HepG2 (cell line): ENCODE results near the gene LACTBL1. TPM values are rescaled to one million over a fixed set of nuclear protein-coding genes. Genes with fewer than 3 reads are reported as not detected.

ENCODE experiments used
- CHD2 ChIP-seq: IDR thresholded peaks from 2 replicates; pipeline ENCODE4 v1.6.1; 2011; ENCODE audit warnings: low read depth, low read length, improper control_type of control experiment
- KDM5B ChIP-seq: sonication (generic); formaldehyde crosslinking; IDR thresholded peaks from 2 replicates; pipeline ENCODE4 v1.4.0; 2020; ENCODE audit warnings: missing genetic modification reagents, mild to moderate bottlenecking, borderline replicate concordance
- MAFK ChIP-seq, 2 experiments: IDR thresholded peaks in 1 of 2; conservative IDR thresholded peaks in 1 of 2; 2 replicates each; pipeline ENCODE4 v1.6.1; 2011; ENCODE audit warnings: improper control_type of control experiment in 2 of 2, low read length in 2 of 2
- MIXL1 ChIP-seq: IDR thresholded peaks from 2 replicates; pipeline ENCODE4 v1.6.1; 2016
- MTERF4 ChIP-seq: sonication (generic); formaldehyde crosslinking; IDR thresholded peaks from 2 replicates; pipeline ENCODE4 v1.8.0; 2023; ENCODE audit warnings: mild to moderate bottlenecking, missing genetic modification reagents
- POGK ChIP-seq: sonication (generic); formaldehyde crosslinking; conservative IDR thresholded peaks from 2 replicates; pipeline ENCODE4 v1.8.0; 2022; ENCODE audit warnings: mild to moderate bottlenecking, moderate library complexity, missing genetic modification reagents
- RFXANK ChIP-seq: IDR thresholded peaks from 2 replicates; pipeline ENCODE4 v1.6.1; 2016
- SIN3B ChIP-seq: fragments of 150-350 bp; IDR thresholded peaks from 2 replicates; pipeline ENCODE4 v1.6.1; 2014; ENCODE audit warnings: low read length
- TEAD2 ChIP-seq: sonication (generic); formaldehyde crosslinking; IDR thresholded peaks from 2 replicates; pipeline ENCODE4 v1.9.0; 2021; ENCODE audit warnings: missing genetic modification reagents
- TERF1 ChIP-seq: sonication (generic); formaldehyde crosslinking; IDR thresholded peaks from 2 replicates; pipeline ENCODE4 v1.8.0; 2022; ENCODE audit warnings: mild to moderate bottlenecking, missing genetic modification reagents, moderate library complexity
- TP53 ChIP-seq: sonication (generic); formaldehyde crosslinking; conservative IDR thresholded peaks from 2 replicates; pipeline ENCODE4 v1.4.0; 2020; ENCODE audit warnings: missing genetic modification reagents
- ZBTB46 ChIP-seq: sonication (generic); formaldehyde crosslinking; IDR thresholded peaks from 2 replicates; pipeline ENCODE4 v1.4.0; 2020; ENCODE audit warnings: mild to moderate bottlenecking, missing genetic modification reagents, borderline replicate concordance
- ZMYM2 ChIP-seq: sonication (generic); formaldehyde crosslinking; IDR thresholded peaks from 2 replicates; pipeline ENCODE4 v1.8.0; 2022; ENCODE audit warnings: mild to moderate bottlenecking, missing genetic modification reagents
- ZMYM4 ChIP-seq: sonication (generic); formaldehyde crosslinking; IDR thresholded peaks from 2 replicates; pipeline ENCODE4 v1.8.1; 2023; ENCODE audit warnings: mild to moderate bottlenecking, missing genetic modification reagents
- ZNF17 ChIP-seq: sonication (generic); formaldehyde crosslinking; IDR thresholded peaks from 2 replicates; pipeline ENCODE4 v1.5.0; 2020; ENCODE audit warnings: mild to moderate bottlenecking, missing genetic modification reagents
- ZNF343 ChIP-seq: sonication (generic); formaldehyde crosslinking; IDR thresholded peaks from 2 replicates; pipeline ENCODE4 v1.4.0; 2020; ENCODE audit warnings: mild to moderate bottlenecking, missing genetic modification reagents
- ZNF362 ChIP-seq: sonication (generic); formaldehyde crosslinking; IDR thresholded peaks from 2 replicates; pipeline ENCODE4 v1.4.0; 2020; ENCODE audit warnings: missing genetic modification reagents, mild to moderate bottlenecking, borderline replicate concordance
- ZNF460 ChIP-seq: sonication (generic); formaldehyde crosslinking; IDR thresholded peaks from 2 replicates; pipeline ENCODE4 v1.5.1; 2020; ENCODE audit warnings: missing genetic modification reagents, mild to moderate bottlenecking, borderline replicate concordance
- ZNF558 ChIP-seq: sonication (generic); formaldehyde crosslinking; IDR thresholded peaks from 2 replicates; pipeline ENCODE4 v1.9.0; 2022; ENCODE audit warnings: mild to moderate bottlenecking, missing genetic modification reagents, borderline replicate concordance
- ZNF639 ChIP-seq: conservative IDR thresholded peaks from 2 replicates; pipeline ENCODE4 v1.6.1; 2018; ENCODE audit warnings: missing genetic modification reagents
- ZNF761 ChIP-seq: sonication (generic); formaldehyde crosslinking; conservative IDR thresholded peaks from 2 replicates; pipeline ENCODE4 v1.4.0; 2020; ENCODE audit warnings: mild to moderate bottlenecking, missing genetic modification reagents
- ZNF788 ChIP-seq: sonication (generic); formaldehyde crosslinking; IDR thresholded peaks from 2 replicates; pipeline ENCODE4 v1.5.0; 2020; ENCODE audit warnings: mild to moderate bottlenecking, missing genetic modification reagents, borderline replicate concordance
- polyA plus RNA-seq, 8 experiments: library from polyadenylated mRNA; depleted of rRNA in 3 of 8; stranded (reverse) in 7 of 8; unstranded in 1 of 8; fragments of >200 nt; fragmentation: Illumina TruSeq in 4 of 8; extraction: Trizol in 4 of 8; gene quantifications; 2 replicates each; pipeline versions ENCODE4 v1.2.1 to v1.2.3, GENCODE V29; 2011 to 2016; ENCODE audit warnings: low read depth in 4 of 8, missing spikeins in 1 of 8, mixed read lengths in 1 of 8; ENCODE audit not compliant: insufficient read depth in 1 of 8
- total RNA-seq, 5 experiments: library from RNA; depleted of rRNA; stranded (reverse); fragments of >200 nt; fragmentation: Illumina TruSeq; extraction: Trizol; gene quantifications; 2 replicates each; pipeline ENCODE4 v1.2.3, GENCODE V29; 2016; ENCODE audit warnings: low read depth in 1 of 5

Gene LACTBL1
- total and polyA plus RNA-seq, 2 of the 13 experiments (the other 11 are each of a cell fraction or from before 2014, with no cell fraction given): 0.12 to 1.3 TPM

GRCh38 chr1:22963044-22963677, 9.5 kb downstream of the LACTBL1 start (continued):
- no peak for TF ChIP-seq ZNF558
- TF ChIP-seq CHD2: no peak
- no peak for TF ChIP-seq SIN3B
- 0 out of 2 replicates have a peak, but pooled peaks have one; percentile 45 for TF ChIP-seq MIXL1 (CRISPR knock-in tag)
- TF ChIP-seq POGK (CRISPR knock-in tag): peak; percentile 77; the same call in 1 of the 2 replicates
- TF ChIP-seq ZMYM4 (CRISPR knock-in tag): peak; percentile 80
- no peak for TF ChIP-seq TP53 (CRISPR knock-in tag)
- TF ChIP-seq TEAD2: no peak
- no peak for TF ChIP-seq RFXANK
- no peak for TF ChIP-seq MAFK (conservative IDR thresholded peaks at IDR 0.05 in 1 of 2, IDR thresholded peaks at IDR 0.05 in 1 of 2; ENCODE audit: low read length in 2 of 2)
- TF ChIP-seq ZMYM2: peak; percentile 91
- TF ChIP-seq MTERF4 (CRISPR knock-in tag): no peak
- no peak for TF ChIP-seq TERF1 (CRISPR knock-in tag)
- TF ChIP-seq KDM5B (CRISPR knock-in tag): no peak; the same call in 1 of the 2 replicates
- TF ChIP-seq ZNF17 (CRISPR knock-in tag): no peak
- TF ChIP-seq ZNF639: no peak
- TF ChIP-seq ZNF362: no peak; the same call in 1 of the 2 replicates
- TF ChIP-seq ZNF761 (CRISPR knock-in tag): peak; percentile 83; the same call in 1 of the 2 replicates
- peak; percentile 57; the same call in 1 of the 2 replicates for TF ChIP-seq ZNF788 (CRISPR knock-in tag)
- TF ChIP-seq ZBTB46: no peak
- no peak for TF ChIP-seq ZNF343
- TF ChIP-seq ZNF460 (CRISPR knock-in tag): 0 out of 2 replicates have a peak, but pooled peaks have one; percentile 28
